ENCODE data around the gene WDR11. TPM values are rescaled to one million over a fixed set of nuclear protein-coding genes. Genes with fewer than 3 reads are reported as not detected.

WDR11 gene
- total RNA-seq: 10 to 100 TPM; 44.6 to 48.3 TPM

- POLR2A ChIA-PET: interaction anchor here (1.0 to 1.1 kb wide), 2 partner anchors 16 to 346 kb away, joined by 3 to 5 read pairs; no protein-coding TSS in a partner anchor
- H3K4me3 Mint-ChIP-seq: peak within 1 kb of the TSS; percentile 99
- H3K9me3 Mint-ChIP-seq: peaks cover 1% of the 10 kb centered on the region
- no peaks in the 10 kb centered on the region for H3K27me3 Mint-ChIP-seq
- H3K27ac Mint-ChIP-seq: peak within 1 kb of the TSS; percentile 92
- peaks cover 18% of the 10 kb centered on the region for H3K36me3 Mint-ChIP-seq
- DNase-seq (peak; percentile 79), ATAC-seq (ENCODE audit: low read depth) (peak; percentile 92)
- H3K4me1 Mint-ChIP-seq: peaks cover 29% of the 10 kb centered on the region
Observed at GRCh38 chr10:120850911-120851865, at the start of gene WDR11. WDR11 (plus strand) TSS chr10:120851362; CDS start chr10:120851421, 59 bp downstream.

GRCh38 chr10:120802935-120803334, 48.2 kb upstream of the WDR11 start:
- DNase-seq (no peak), ATAC-seq (ENCODE audit: low read depth) (no peak)
- Mint-ChIP-seq H3K36me3 (no peaks in the 10 kb centered on the region), H3K27me3 (no peaks in the 10 kb centered on the region), H3K4me1 (no peaks in the 10 kb centered on the region), H3K9me3 (no peaks in the 10 kb centered on the region), H3K27ac (no peak overlapping the region), H3K4me3 (no peak overlapping the region)
- POLR2A ChIA-PET: no interaction called here

GRCh38 chr10:120803972-120804371, 47.2 kb upstream of the WDR11 start:
- ATAC-seq (ENCODE audit: low read depth) (no peak), DNase-seq (no peak)
- Mint-ChIP-seq H3K27me3 (no peaks in the 10 kb centered on the region), H3K4me3 (no peak overlapping the region), H3K4me1 (no peaks in the 10 kb centered on the region), H3K27ac (no peak overlapping the region), H3K36me3 (no peaks in the 10 kb centered on the region), H3K9me3 (no peaks in the 10 kb centered on the region)
- POLR2A ChIA-PET: no interaction called here

DNA sequence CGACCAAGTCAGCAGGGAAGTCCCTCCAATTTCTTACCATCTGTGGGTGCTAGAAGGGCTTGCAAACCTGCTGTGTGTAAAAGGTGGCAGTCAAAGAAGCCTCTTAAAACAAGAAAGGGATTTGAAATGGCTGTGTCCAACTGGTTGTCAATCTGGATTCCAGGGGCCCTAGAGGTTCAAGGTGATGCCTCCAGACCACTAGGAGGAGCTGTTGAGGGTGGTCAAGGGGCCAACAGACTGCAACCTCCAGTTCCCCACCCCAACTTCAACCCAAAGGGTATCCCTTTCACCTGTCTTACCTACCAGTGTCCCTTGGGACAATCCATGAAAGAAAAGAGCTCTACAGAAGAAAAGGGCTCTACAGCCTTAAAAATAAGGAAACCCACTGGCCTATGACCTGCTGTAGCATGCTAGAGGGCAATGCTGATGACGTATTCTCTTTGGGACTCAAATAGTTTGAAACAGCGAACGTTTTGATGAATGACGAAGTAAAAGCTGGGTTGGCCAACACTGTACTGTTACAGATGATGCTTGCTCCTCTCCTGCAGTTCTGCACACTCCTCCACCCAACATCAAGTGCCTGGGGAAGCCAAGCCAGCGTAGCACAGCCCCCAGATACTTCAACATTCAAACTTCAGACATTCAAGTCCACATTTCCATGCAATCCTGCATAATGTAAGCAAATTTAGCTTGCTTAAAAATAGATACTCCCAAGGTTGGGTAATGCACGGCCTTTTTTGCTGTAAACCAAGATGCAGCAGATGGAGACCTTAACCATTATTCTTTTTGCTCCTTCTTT, 45.9 kb upstream of the WDR11 start:
- POLR2A ChIA-PET: no interaction called here
- DNase-seq (no peak), ATAC-seq (ENCODE audit: low read depth) (no peak)
- peaks cover under 1% of the 10 kb centered on the region for H3K27me3 Mint-ChIP-seq
- no peak overlapping the region for H3K4me3 Mint-ChIP-seq
- H3K4me1 Mint-ChIP-seq: no peaks in the 10 kb centered on the region
- H3K36me3 Mint-ChIP-seq: no peaks in the 10 kb centered on the region
- H3K27ac Mint-ChIP-seq: no peak overlapping the region
- no peaks in the 10 kb centered on the region for H3K9me3 Mint-ChIP-seq

- Mint-ChIP-seq H3K27me3 (peaks cover 6% of the 10 kb centered on the region), H3K36me3 (no peaks in the 10 kb centered on the region), H3K9me3 (no peaks in the 10 kb centered on the region), H3K27ac (no peak overlapping the region), H3K4me3 (no peak overlapping the region), H3K4me1 (no peaks in the 10 kb centered on the region)
- DNase-seq (no peak), ATAC-seq (ENCODE audit: low read depth) (no peak)
- POLR2A ChIA-PET: no interaction called here
Observed at GRCh38 chr10:120806081-120806480, 45.1 kb upstream of the WDR11 start.

GRCh38 chr10:120810298-120810697, 40.9 kb upstream of the WDR11 start:
- Mint-ChIP-seq H3K4me3 (no peak overlapping the region), H3K27ac (no peak overlapping the region), H3K36me3 (no peaks in the 10 kb centered on the region), H3K9me3 (no peaks in the 10 kb centered on the region), H3K27me3 (peaks cover 6% of the 10 kb centered on the region), H3K4me1 (no peaks in the 10 kb centered on the region)
- POLR2A ChIA-PET: no interaction called here
- no peak for DNase-seq
- ATAC-seq (ENCODE audit: low read depth): no peak

- ATAC-seq (ENCODE audit: low read depth) (no peak), DNase-seq (no peak)
- POLR2A ChIA-PET: no interaction called here
- Mint-ChIP-seq H3K4me1 (no peaks in the 10 kb centered on the region), H3K36me3 (peaks cover 1% of the 10 kb centered on the region), H3K4me3 (no peak overlapping the region), H3K27ac (no peak overlapping the region), H3K9me3 (peaks cover 1% of the 10 kb centered on the region), H3K27me3 (peaks cover 15% of the 10 kb centered on the region)
Observed at GRCh38 chr10:120813085-120813484, 38.1 kb upstream of the WDR11 start.

GRCh38 chr10:120818301-120818700, 32.9 kb upstream of the WDR11 start:
- no peaks in the 10 kb centered on the region for H3K4me1 Mint-ChIP-seq
- no peak for ATAC-seq (ENCODE audit: low read depth)
- H3K9me3 Mint-ChIP-seq: peaks cover 1% of the 10 kb centered on the region
- peaks cover 10% of the 10 kb centered on the region for H3K27me3 Mint-ChIP-seq
- H3K4me3 Mint-ChIP-seq: no peak overlapping the region
- H3K27ac Mint-ChIP-seq: no peak overlapping the region
- H3K36me3 Mint-ChIP-seq: peaks cover 1% of the 10 kb centered on the region
- POLR2A ChIA-PET: no interaction called here
- no peak for DNase-seq

- Mint-ChIP-seq H3K9me3 (peaks cover 1% of the 10 kb centered on the region), H3K36me3 (peaks cover 1% of the 10 kb centered on the region), H3K27ac (no peak overlapping the region), H3K4me3 (no peak overlapping the region), H3K4me1 (no peaks in the 10 kb centered on the region), H3K27me3 (peaks cover 10% of the 10 kb centered on the region)
- DNase-seq: no peak
- POLR2A ChIA-PET: no interaction called here
- no peak for ATAC-seq (ENCODE audit: low read depth)
Observed at GRCh38 chr10:120819366-120819765, 31.8 kb upstream of the WDR11 start.

DNA sequence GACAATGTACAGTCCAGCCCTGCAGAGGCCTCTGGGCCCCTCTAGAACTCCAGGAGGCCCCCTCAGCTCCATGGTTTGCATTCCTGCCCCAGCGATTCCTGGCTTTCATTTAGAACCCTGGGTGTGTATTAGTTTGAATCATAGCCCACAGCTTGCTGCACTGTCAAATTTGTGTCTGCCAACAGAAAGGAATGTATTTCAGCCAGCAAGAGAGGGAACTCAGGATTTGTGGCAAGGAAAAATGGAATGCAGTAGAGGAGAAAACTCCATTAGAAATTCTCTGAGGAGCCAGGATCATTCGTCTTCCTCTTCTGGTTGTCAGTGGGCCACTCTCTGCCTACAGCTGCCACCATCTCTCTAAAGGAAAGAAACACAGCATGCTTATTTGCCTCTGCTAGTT, 27.9 kb upstream of the WDR11 start:
- POLR2A ChIA-PET: no interaction called here
- Mint-ChIP-seq H3K27me3 (no peaks in the 10 kb centered on the region), H3K9me3 (no peaks in the 10 kb centered on the region), H3K4me3 (no peak overlapping the region), H3K27ac (no peak overlapping the region), H3K36me3 (no peaks in the 10 kb centered on the region), H3K4me1 (no peaks in the 10 kb centered on the region)
- DNase-seq (no peak), ATAC-seq (ENCODE audit: low read depth) (no peak)

- ATAC-seq (ENCODE audit: low read depth): no peak
- H3K36me3 Mint-ChIP-seq: no peaks in the 10 kb centered on the region
- no peak overlapping the region for H3K4me3 Mint-ChIP-seq
- H3K27ac Mint-ChIP-seq: no peak overlapping the region
- no peaks in the 10 kb centered on the region for H3K9me3 Mint-ChIP-seq
- no peaks in the 10 kb centered on the region for H3K4me1 Mint-ChIP-seq
- no peak for DNase-seq
- POLR2A ChIA-PET: no interaction called here
- H3K27me3 Mint-ChIP-seq: no peaks in the 10 kb centered on the region
Observed at GRCh38 chr10:120824881-120825309, 26.3 kb upstream of the WDR11 start.

DNA sequence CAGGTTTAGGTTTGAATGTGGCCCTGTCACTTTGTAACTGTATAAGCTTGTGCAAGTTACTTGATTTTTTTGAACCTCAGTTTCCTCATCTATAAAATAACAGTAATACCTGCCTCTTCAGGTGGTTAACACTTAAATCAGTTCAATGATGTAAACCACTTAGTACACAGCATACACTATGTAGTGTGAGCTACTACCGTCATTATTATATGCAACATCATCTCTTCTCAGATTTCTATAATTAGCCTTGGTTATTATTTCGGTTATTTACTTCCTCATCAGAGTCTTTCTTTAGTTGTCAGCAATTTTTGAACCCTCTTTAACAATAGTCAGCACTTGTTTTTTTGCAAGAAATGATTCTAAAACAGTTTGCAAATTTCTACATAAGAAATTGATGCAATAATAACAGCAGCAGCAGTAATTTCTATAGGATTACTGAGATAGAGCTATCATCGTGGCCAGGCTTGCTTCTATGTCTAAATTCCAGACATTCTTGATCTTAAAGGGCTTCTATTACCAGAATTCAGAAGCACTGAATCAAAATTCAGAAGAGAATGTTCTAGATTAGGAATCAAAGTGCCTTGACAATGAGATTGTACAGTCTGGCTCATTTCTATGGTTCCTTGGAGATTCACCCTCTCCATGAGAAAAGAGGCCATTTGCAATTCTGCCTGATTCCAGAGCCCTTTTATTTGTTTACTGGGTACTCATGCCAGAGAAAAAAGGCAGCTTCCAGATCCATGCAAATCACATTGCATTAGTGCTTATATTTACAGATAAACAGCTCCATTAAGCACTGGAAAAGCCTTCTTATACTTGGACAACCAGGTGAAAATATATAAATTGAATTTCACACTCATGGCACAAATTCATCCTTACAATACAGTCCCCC, 25.0 kb upstream of the WDR11 start:
- Mint-ChIP-seq H3K4me3 (no peak overlapping the region), H3K36me3 (no peaks in the 10 kb centered on the region), H3K9me3 (no peaks in the 10 kb centered on the region), H3K4me1 (no peaks in the 10 kb centered on the region), H3K27ac (no peak overlapping the region), H3K27me3 (peaks cover 2% of the 10 kb centered on the region)
- no peak for ATAC-seq (ENCODE audit: low read depth)
- POLR2A ChIA-PET: no interaction called here
- DNase-seq: no peak

- H3K27me3 Mint-ChIP-seq: peaks cover 2% of the 10 kb centered on the region
- H3K4me1 Mint-ChIP-seq: no peaks in the 10 kb centered on the region
- no peak overlapping the region for H3K27ac Mint-ChIP-seq
- H3K4me3 Mint-ChIP-seq: no peak overlapping the region
- H3K36me3 Mint-ChIP-seq: no peaks in the 10 kb centered on the region
- no peaks in the 10 kb centered on the region for H3K9me3 Mint-ChIP-seq
- POLR2A ChIA-PET: no interaction called here
- DNase-seq: no peak
- no peak for ATAC-seq (ENCODE audit: low read depth)
Observed at GRCh38 chr10:120827251-120827875, 23.8 kb upstream of the WDR11 start.
